HG03378 (cell line): ENCODE data around the gene OBP2B.
"Not testable (repeated sequence)": the region's sequence is repeated elsewhere in the genome, so short reads cannot be mapped to it uniquely, and the experiment has no call there.

Experiments
- ATAC-seq: cut with Tn5 transposase; IDR thresholded peaks from one replicate; pipeline ENCODE4 v1.9.1; 2021; ENCODE audit warnings: mild to moderate bottlenecking, moderate library complexity; ENCODE audit not compliant: unreplicated experiment

The OBP2B gene

DNA sequence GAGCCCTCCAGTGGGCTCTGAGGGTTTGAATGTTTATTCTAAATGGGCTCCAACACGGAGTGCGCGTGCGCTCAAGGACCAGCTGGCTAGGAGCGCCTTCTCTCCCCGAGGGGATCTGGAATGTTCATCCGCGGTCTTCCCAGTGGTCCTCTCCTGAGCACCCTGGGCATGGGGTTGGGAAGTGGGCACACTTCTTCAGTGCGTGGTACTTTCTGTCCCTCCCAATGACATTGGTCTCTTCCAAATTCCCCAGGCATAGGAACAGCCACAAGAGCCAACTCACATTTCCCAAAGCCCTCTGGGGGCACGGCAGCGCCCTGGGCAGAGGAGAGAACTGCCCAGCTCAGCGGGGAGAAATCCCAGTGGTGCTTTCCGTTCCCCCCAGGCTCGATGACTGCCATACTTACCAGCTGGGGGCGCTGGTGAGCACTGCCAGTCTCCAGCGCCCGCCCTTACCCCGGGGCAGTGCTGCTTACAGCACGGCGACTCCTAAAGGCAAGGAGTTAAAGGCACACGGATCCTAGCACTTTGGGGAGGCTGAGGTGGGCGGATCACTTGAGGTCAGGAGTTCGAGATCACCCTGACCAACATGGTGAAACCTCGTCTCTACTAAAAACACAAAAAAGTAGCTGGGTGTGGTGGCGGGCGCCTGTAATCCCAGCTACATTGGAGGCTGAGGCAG, 29.9 kb upstream of the OBP2B start:
- no peak for ATAC-seq

- no peak for ATAC-seq
Measured at GRCh38 chr9:133238272-133238850, 29.3 kb upstream of the OBP2B start.

- no peak for ATAC-seq
Measured at GRCh38 chr9:133237035-133237731, 28.1 kb upstream of the OBP2B start.

DNA sequence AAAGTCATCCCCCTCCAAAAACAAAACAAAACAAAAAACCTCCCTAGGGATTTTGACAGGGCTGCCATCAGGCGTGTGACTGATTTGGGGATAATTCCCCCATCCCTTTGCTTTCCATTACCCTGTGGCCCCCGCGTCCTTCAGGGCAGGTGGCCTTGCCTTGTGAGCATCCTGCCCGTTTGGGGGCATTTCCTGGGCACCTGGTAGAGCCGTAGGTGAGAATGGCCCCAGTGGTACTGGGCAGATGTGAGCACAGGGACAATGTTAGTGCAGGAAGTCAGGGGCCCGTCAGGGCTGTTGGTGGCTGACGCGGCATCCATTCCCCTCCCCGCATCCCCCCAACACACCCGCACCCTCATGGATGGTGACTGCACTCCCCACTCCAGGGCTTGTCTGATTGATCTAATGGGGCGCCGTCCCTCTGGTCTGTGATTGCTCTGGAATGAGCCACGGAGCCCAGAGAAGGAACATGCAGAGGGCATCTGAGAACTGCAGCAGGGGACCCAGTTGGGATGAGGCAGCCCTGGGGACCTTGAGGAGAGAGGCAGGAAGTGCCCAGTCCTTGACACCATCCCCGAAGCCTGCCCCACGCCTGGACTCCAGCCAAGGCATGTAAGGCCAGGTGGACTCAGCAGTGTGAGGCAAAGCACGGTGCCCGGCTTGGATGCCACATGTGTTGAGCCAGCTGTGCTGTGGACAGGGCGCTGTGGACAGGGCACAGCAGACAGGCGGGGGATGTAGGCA, 27.4 kb upstream of the OBP2B start:
- ATAC-seq = not testable (repeated sequence)

DNA sequence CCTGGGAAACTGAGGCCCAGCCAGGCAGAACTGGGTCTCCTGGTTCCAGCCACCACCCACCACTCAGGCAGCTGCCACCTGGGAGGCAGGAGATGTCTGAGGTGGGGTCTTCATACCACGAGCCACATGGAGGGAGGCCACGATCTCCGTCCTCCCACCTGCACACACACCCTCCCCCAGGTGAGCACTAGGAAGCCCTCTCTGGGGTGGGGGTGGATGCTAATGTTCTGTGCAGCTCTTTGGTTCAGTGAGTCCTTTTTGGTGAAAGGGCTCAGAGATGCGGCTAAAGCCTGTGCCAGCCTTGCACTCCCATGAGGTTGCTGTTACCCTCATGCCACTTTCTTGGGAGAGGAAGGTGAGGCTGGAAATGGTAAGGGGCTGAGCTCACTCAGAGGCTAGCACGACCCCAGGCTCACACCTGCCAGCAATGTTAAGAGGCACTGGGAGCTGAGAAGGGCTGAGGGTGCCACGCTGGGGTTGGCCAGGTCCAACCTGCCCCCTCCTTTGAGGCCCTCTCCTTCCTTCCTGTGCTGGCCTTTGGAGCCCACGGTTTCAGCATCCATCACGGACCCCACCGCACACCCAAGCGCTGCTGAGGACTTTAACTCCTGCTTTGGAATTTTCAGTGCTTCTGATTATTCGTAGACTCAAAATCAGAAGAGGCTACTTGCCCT, 26.6 kb upstream of the OBP2B start:
- ATAC-seq = no peak

GRCh38 chr9:133234577-133235322, 25.7 kb upstream of the OBP2B start:
- ATAC-seq = no peak

GRCh38 chr9:133233681-133234432, 24.8 kb upstream of the OBP2B start:
- ATAC-seq = no peak

- ATAC-seq = not testable (repeated sequence)
Measured at GRCh38 chr9:133231934-133232568, 23.0 kb upstream of the OBP2B start.

- ATAC-seq = not testable (repeated sequence)
Measured at GRCh38 chr9:133230514-133230913, 21.5 kb upstream of the OBP2B start.

DNA sequence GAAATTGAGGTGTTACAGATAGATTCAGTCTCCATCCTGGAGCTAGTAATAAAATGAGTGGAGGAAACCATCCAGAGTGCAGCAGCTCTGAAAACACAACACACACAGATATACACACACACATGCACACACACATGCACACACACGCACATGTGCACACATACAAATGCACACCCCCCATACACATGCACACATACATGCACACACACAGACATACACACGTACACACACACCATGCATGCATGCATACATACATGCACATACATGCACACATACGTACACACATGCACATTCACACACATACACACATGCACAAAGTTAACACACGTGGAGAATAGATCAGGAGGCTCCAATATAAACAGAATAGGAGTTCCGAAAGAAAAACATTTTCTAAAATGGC, 21.0 kb upstream of the OBP2B start:
- ATAC-seq = no peak

- not testable (repeated sequence) for ATAC-seq
Measured at GRCh38 chr9:133228474-133229193, 19.6 kb upstream of the OBP2B start.

DNA sequence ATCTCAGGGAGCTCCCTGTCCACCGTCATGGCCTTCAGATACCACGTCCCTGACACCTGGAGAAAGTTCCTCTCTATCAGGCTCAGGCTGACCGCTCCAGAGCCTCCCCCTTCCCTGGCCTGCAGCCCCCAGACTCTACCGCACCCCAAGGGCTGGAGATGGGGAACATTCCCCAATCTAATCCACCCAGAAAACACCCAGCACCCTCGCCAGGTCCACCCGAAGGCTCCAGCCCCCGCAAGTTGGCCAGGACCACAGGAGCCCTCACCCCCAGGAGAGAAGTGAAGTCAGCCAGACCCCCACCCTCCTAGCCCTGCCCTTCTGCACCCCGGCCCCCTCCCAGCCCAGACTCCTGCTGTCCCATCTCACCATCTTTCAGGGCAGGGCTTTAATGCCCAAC, 18.9 kb upstream of the OBP2B start:
- not testable (repeated sequence) for ATAC-seq

GRCh38 chr9:133227242-133227860, 18.3 kb upstream of the OBP2B start:
- ATAC-seq = no peak

DNA sequence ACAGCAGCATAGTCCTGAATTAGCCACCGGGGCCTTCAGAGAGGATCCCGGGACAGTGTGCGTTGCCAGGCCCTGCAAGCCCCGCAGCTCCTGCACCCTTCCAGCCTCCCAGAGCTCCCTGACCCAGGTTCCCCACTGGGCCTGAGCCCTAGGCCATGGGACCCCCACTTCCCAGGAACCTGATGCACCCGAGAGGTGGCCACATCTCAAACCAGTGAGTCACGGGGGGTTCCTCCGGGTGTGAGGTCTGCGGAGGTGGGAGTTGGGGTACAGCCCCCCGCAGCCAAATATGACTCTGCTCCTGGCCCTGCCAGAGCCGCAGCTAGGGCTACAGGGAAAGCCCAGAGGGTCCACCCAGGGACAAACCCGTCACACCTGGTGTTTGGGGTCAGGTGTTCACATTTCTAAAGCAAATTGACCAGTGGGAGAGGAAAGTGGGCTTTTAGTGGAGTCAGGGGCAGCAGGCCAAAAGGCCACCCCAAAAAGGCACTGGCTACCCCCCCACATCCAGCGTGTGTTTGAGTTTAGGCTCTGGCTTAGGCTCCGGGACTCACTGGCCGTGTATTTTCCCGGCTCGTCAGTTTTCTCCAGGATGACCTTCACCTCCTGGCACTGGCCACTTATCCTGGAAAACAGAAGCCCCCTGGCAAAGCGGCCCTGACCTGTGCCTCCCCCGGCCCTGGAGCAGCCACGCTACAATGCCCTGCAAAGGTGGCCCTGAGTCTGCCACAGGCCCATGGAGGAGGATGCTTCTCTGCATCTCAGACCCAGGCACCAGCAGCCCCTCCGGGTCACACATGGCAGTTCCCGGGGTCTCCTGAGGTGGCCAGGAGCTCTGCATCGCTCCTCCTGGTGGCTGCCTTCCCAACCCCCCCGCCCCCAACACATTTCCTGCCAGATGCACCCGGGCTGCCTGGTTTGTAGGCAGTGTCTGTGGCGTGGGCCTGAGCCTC, 17.4 kb upstream of the OBP2B start:
- ATAC-seq = no peak

GRCh38 chr9:133225171-133226011, 16.3 kb upstream of the OBP2B start:
- ATAC-seq = no peak

DNA sequence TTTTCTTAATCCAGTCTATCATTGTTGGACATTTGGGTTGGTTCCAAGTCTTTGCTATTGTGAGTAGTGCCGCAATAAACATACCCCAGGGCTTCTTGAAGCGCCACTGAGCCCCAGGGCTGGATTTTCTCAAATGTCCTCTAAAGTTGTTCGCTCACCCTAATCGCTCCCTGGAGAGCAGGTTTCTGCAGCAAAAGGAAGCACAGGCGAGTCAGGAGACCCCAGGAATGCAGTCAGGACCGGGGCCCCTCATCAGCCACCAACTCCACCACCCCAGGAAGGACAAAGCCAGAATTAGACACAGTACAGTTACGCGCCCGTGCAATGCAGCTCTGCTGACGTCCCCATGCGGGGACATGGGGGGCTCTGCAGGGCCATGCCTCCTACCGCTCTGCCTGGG, 15.7 kb upstream of the OBP2B start:
- no peak for ATAC-seq
